ENCODE measurements around the gene EVA1C.
A peak's percentile ranks its signal among the peaks of the same experiment; 100 is the strongest.
"Not testable (repeated sequence)": the region's sequence is repeated elsewhere in the genome, so short reads cannot be mapped to it uniquely, and the experiment has no call there.

EVA1C gene

GRCh38 chr21:32412162-32413014, at the start of gene EVA1C:
TSS of gene EVA1C (plus strand) at chr21:32412706. CDS start at chr21:32412854, 148 bp downstream.
- peak; percentile 60 for DNase-seq (ENCODE audit: low read depth, low spot score)
- Histone ChIP-seq H3K9ac (ENCODE audit: insufficient read length, low read depth) (peak within 1 kb of the TSS; percentile 87), H3K36me3 (ENCODE audit: insufficient read depth, insufficient read length, low read length) (no peaks in the 10 kb centered on the region), H3K27me3 (ENCODE audit: insufficient read depth, insufficient read length) (peaks cover 67% of the 10 kb centered on the region), H3K4me3 (ENCODE audit: insufficient read length, low read depth) (peak within 1 kb of the TSS; percentile 65), H3K9me3 (ENCODE audit: insufficient read depth, low read length) (no peaks in the 10 kb centered on the region), H3K4me1 (ENCODE audit: insufficient read depth, insufficient read length) (peaks cover 16% of the 10 kb centered on the region)
- TF ChIP-seq SUZ12 (IDR thresholded peaks at IDR 0.05; ENCODE audit: extremely low read depth, insufficient read depth, insufficient read length): peak; percentile 84
- TF ChIP-seq ZNF274 (IDR thresholded peaks at IDR 0.05; ENCODE audit: low read depth, low read length): no peak
- TF ChIP-seq YY1 (IDR thresholded peaks at IDR 0.05; ENCODE audit: insufficient read depth, insufficient read length): no peak

- TF ChIP-seq SUZ12 (IDR thresholded peaks at IDR 0.05; ENCODE audit: extremely low read depth, insufficient read depth, insufficient read length) (no peak), ZNF274 (IDR thresholded peaks at IDR 0.05; ENCODE audit: low read depth, low read length) (no peak), YY1 (IDR thresholded peaks at IDR 0.05; ENCODE audit: insufficient read depth, insufficient read length) (no peak)
- peaks cover 99% of the 10 kb centered on the region for H3K36me3 ChIP-seq (ENCODE audit: insufficient read depth, insufficient read length, low read length)
- no peaks in the 10 kb centered on the region for H3K9me3 ChIP-seq (ENCODE audit: insufficient read depth, low read length)
- no peak overlapping the region for H3K9ac ChIP-seq (ENCODE audit: insufficient read length, low read depth)
- DNase-seq (ENCODE audit: low read depth, low spot score): no peak
- no peaks in the 10 kb centered on the region for H3K4me1 ChIP-seq (ENCODE audit: insufficient read depth, insufficient read length)
- no peaks in the 10 kb centered on the region for H3K27me3 ChIP-seq (ENCODE audit: insufficient read depth, insufficient read length)
- no peak overlapping the region for H3K4me3 ChIP-seq (ENCODE audit: insufficient read length, low read depth)
These were observed 48.1 kb upstream of the EVA1C start for GRCh38 chr21:32364387-32364786.

- Histone ChIP-seq H3K9me3 (ENCODE audit: insufficient read depth, low read length) (no peaks in the 10 kb centered on the region), H3K9ac (ENCODE audit: insufficient read length, low read depth) (no peak overlapping the region), H3K36me3 (ENCODE audit: insufficient read depth, insufficient read length, low read length) (peaks cover 99% of the 10 kb centered on the region), H3K27me3 (ENCODE audit: insufficient read depth, insufficient read length) (no peaks in the 10 kb centered on the region), H3K4me1 (ENCODE audit: insufficient read depth, insufficient read length) (no peaks in the 10 kb centered on the region), H3K4me3 (ENCODE audit: insufficient read length, low read depth) (no peak overlapping the region)
- no peak for DNase-seq (ENCODE audit: low read depth, low spot score)
- TF ChIP-seq YY1 (IDR thresholded peaks at IDR 0.05; ENCODE audit: insufficient read depth, insufficient read length) (no peak), ZNF274 (IDR thresholded peaks at IDR 0.05; ENCODE audit: low read depth, low read length) (no peak), SUZ12 (IDR thresholded peaks at IDR 0.05; ENCODE audit: extremely low read depth, insufficient read depth, insufficient read length) (no peak)
These were observed 47.7 kb upstream of the EVA1C start for GRCh38 chr21:32364796-32365195.

- no peak for TF ChIP-seq SUZ12 (IDR thresholded peaks at IDR 0.05; ENCODE audit: extremely low read depth, insufficient read depth, insufficient read length)
- TF ChIP-seq ZNF274 (IDR thresholded peaks at IDR 0.05; ENCODE audit: low read depth, low read length): no peak
- TF ChIP-seq YY1 (IDR thresholded peaks at IDR 0.05; ENCODE audit: insufficient read depth, insufficient read length): no peak
- peaks cover 99% of the 10 kb centered on the region for H3K36me3 ChIP-seq (ENCODE audit: insufficient read depth, insufficient read length, low read length)
- no peaks in the 10 kb centered on the region for H3K27me3 ChIP-seq (ENCODE audit: insufficient read depth, insufficient read length)
- H3K9ac ChIP-seq (ENCODE audit: insufficient read length, low read depth): no peak overlapping the region
- H3K9me3 ChIP-seq (ENCODE audit: insufficient read depth, low read length): no peaks in the 10 kb centered on the region
- no peak for DNase-seq (ENCODE audit: low read depth, low spot score)
- no peaks in the 10 kb centered on the region for H3K4me1 ChIP-seq (ENCODE audit: insufficient read depth, insufficient read length)
- H3K4me3 ChIP-seq (ENCODE audit: insufficient read length, low read depth): no peak overlapping the region
These were observed 46.3 kb upstream of the EVA1C start for GRCh38 chr21:32366191-32366590.

- Histone ChIP-seq H3K9me3 (ENCODE audit: insufficient read depth, low read length) (no peaks in the 10 kb centered on the region), H3K4me3 (ENCODE audit: insufficient read length, low read depth) (no peak overlapping the region), H3K4me1 (ENCODE audit: insufficient read depth, insufficient read length) (no peaks in the 10 kb centered on the region), H3K36me3 (ENCODE audit: insufficient read depth, insufficient read length, low read length) (peaks cover 98% of the 10 kb centered on the region), H3K27me3 (ENCODE audit: insufficient read depth, insufficient read length) (no peaks in the 10 kb centered on the region), H3K9ac (ENCODE audit: insufficient read length, low read depth) (no peak overlapping the region)
- DNase-seq (ENCODE audit: low read depth, low spot score): no peak
- TF ChIP-seq YY1 (IDR thresholded peaks at IDR 0.05; ENCODE audit: insufficient read depth, insufficient read length) (no peak), ZNF274 (IDR thresholded peaks at IDR 0.05; ENCODE audit: low read depth, low read length) (no peak), SUZ12 (IDR thresholded peaks at IDR 0.05; ENCODE audit: extremely low read depth, insufficient read depth, insufficient read length) (no peak)
These were observed 45.3 kb upstream of the EVA1C start for GRCh38 chr21:32367158-32367557.

GRCh38 chr21:32368386-32368785, 44.1 kb upstream of the EVA1C start:
- no peak for DNase-seq (ENCODE audit: low read depth, low spot score)
- no peak overlapping the region for H3K9ac ChIP-seq (ENCODE audit: insufficient read length, low read depth)
- no peaks in the 10 kb centered on the region for H3K27me3 ChIP-seq (ENCODE audit: insufficient read depth, insufficient read length)
- H3K36me3 ChIP-seq (ENCODE audit: insufficient read depth, insufficient read length, low read length): peaks cover 99% of the 10 kb centered on the region
- H3K9me3 ChIP-seq (ENCODE audit: insufficient read depth, low read length): no peaks in the 10 kb centered on the region
- TF ChIP-seq YY1 (IDR thresholded peaks at IDR 0.05; ENCODE audit: insufficient read depth, insufficient read length) (no peak), ZNF274 (IDR thresholded peaks at IDR 0.05; ENCODE audit: low read depth, low read length) (no peak), SUZ12 (IDR thresholded peaks at IDR 0.05; ENCODE audit: extremely low read depth, insufficient read depth, insufficient read length) (no peak)
- H3K4me3 ChIP-seq (ENCODE audit: insufficient read length, low read depth): no peak overlapping the region
- no peaks in the 10 kb centered on the region for H3K4me1 ChIP-seq (ENCODE audit: insufficient read depth, insufficient read length)

GRCh38 chr21:32368961-32369360, 43.5 kb upstream of the EVA1C start:
- not testable (repeated sequence) for H3K27me3 ChIP-seq (ENCODE audit: insufficient read depth, insufficient read length); H3K9me3 ChIP-seq (ENCODE audit: insufficient read depth, low read length); DNase-seq (ENCODE audit: low read depth, low spot score); H3K4me3 ChIP-seq (ENCODE audit: insufficient read length, low read depth); H3K4me1 ChIP-seq (ENCODE audit: insufficient read depth, insufficient read length); H3K9ac ChIP-seq (ENCODE audit: insufficient read length, low read depth)
- H3K36me3 ChIP-seq (ENCODE audit: insufficient read depth, insufficient read length, low read length): peaks cover 99% of the 10 kb centered on the region
